SHP77 (cell line): ENCODE results near the gene CAPN15.
A peak's percentile ranks its signal among the peaks of the same experiment; 100 is the strongest.
"Not testable (repeated sequence)": the region's sequence is repeated elsewhere in the genome, so short reads cannot be mapped to it uniquely, and the experiment has no call there.

Source experiments
- DNase-seq, 2 experiments: peaks; one replicate each; lab custom pipeline; 2025; lab: John Stamatoyannopoulos, UW

The CAPN15 gene

DNA sequence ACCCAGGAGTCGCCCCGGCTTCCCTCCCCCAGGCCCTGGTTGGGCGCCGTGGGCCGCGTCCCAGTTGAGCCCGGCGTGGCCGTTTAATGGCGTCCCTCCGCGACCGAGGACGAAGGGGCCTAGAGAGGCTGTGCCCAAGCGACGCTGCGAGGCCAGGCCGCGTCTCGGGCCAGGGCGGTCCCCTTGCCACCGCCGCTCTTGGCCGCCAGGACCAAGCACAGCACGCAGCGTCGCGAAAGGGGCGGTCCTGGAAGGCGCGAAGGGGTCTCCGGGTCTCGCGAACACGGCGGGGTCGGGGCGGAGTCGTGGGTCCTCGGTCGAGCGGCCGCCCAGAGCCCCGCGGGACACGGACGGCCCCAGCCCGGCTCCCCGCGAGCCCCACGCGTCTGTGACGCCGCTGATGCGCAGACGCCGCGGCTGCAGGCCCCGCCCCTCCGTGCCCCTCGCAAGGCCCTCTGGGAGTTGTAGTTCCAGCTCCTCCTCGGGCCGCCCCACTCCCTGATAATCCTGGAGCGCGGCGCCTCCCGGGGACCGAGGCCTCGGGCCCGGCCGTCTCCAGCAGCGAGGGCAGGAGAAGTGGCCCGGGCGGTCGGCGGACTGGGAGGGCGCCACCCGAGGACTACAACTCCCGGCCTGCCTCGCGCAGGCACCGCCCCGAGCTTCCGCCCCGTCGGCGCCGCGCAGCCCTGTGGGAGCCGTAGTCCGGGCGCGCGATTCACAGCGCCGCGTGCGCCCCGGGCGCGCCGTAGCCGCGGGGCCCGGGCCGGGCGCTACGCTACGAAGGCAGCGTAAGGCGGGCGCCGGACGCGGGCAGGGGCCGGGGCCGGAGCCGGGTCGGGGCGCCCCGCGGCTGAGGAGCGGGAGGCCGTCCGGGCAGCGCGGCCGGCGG lies at the start of gene CAPN15:
CAPN15 (plus strand) TSS at position 698 of the 889 bp plus-strand sequence. CDS start 19,127 bp downstream, outside the sequence.
- peak; percentile 85 to 86 for DNase-seq

DNA sequence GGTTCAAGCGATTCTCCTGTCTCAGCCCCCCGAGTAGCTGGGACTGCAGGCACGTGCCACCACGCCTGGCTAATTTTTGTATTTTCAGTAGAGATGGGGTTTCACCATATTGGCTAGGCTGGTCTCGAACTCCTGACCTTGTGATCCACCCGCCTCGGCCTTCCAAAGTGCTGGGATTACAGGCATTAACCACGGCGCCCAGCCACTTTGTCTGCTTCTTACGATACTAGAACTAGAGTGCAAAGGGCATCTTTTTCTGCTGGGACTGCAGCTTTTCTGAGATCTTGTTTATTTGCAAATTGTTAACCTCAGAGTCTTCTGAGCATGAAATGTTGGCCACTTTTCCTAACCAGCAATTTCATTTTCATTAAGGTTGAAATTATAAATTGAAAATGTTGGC lies 49.2 kb upstream of the CAPN15 start:
- not testable (repeated sequence) for DNase-seq

DNA sequence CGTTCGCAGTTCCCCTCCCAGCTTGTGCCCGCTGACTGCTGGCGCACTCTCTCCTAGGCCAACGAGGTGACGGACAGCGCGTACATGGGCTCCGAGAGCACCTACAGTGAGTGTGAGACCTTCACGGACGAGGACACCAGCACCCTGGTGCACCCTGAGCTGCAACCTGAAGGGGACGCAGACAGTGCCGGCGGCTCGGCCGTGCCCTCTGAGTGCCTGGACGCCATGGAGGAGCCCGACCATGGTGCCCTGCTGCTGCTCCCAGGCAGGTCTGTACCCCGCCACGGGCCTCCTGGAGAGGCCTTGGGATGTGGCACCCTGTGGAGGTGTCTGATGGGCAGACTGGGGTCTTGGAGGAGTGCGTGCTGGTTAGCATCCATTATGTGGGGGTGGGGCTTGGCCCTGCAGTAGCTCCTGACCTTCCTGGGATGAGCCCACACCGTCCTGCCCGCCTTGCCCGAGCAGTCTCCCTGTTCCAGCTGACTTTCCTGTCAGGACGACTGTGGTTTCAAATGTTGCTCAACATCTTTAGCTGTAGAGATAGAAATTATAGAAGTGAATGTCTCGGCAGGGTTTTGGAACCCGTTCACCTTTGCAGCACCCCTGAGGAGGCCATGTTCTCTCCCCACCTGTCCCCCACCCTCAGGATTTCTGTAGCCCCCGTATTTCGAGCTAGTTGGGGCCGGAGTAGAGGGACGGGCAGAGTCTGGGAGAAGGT lies 44.9 kb upstream of the CAPN15 start:
- DNase-seq = no peak

DNA sequence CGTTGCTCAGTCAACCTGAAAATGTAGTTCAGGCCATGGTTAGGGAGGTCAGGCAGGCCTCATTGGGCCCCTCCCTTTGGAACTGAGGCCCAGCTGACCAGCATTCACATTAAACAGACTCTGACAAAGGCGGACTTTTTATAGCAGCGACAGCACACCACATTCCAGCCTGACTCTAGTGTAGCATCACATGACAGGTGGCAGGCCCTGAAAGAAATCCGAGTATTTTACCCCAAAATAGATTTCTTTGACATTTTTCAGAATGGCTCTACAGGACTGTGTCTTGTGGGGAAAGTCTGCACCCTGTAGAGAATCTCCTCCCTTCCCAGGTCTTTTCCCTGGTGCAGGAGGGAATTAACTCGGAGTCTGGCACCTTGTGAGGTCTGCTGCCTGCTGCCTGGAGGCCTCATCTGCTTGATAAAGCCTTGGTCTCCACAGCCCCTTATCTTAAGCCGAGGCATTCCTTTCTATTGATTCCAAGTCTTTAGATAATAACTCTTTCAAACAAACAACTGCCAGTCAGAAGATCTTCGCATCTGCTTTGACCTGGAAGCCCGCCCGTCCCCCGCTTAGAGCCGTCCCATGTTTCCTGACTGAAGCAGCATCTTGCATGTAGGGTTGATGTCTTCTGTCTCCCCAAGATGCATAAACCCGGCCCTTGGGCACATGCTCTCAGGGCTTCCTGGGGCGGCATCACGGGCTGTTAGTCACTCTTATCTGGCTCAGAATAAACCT lies 44.0 kb upstream of the CAPN15 start:
- no peak for DNase-seq

DNA sequence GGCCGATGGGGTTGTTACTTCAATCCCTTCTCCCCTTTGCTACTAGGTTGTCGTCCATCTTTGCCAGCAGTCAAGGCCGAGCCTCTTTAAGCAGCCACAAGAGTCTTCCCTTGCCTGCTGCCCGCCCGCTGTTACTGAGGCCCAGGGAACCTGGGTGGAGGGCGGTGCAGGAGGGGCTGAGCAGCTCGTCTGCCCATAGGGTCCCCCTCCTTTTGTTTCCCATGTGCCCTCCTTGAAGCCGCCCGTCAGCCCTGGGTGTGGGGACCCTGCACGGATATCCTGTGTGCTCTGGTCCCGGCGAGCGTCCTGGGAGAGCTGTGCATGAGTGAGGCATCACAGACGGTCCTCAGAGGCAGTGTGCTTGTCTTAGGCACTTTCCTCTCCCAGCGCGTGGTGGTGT lies 37.9 kb upstream of the CAPN15 start:
- no peak for DNase-seq

DNA sequence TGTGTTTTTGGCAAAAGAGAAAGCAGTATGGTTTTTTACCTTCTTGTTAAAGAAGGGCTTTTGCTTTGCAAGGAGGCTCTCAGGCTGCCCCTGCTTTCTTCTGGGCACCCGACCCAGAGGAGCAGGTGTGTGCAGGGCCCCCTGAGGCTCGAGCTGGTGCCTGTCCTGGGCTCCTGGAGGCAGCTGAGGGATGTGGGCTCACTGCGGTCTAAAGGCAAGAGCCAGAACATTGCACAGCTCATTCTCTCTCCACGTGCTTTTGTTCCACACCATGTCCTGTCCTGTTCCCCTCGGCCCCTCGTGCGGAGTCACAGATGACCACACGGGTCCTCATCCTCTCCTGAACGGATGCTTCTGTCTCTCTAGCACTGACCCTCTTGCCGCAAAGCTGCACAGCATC lies 36.7 kb upstream of the CAPN15 start:
- DNase-seq = no peak

DNA sequence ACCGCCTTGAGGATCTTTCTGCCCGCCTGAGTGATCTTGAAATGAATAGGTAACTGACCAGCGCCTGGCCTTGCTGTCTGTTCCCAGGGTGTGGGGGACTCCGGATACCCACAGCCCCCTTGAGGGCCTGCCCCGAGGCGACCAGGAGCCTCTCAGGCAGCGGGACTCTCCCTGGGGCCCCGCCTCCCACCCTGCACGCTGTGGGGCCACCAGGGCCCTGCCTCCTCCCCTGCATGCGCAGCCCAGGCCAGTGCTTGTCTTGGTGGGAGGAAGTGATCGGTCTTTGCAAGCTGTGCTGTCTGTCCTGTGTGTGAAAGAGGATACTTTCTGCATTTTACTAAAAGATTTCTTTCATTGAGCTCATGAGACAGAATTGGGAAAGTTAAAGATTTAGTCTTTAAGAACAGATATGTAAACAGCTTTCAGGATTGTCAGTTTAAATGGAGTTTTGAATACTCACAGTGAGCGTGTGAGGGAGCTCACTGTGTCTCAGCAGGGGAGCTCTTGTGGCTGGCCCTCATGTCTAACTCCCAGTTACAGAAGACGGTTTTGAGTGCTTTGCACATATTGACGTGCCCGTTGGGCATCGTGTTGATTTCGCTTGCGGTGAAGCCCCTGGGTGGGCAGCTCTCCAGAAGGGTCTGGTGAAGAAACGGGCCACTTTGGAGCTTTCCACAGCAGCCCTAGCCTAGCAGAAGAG lies 36.1 kb upstream of the CAPN15 start:
- no peak for DNase-seq

DNA sequence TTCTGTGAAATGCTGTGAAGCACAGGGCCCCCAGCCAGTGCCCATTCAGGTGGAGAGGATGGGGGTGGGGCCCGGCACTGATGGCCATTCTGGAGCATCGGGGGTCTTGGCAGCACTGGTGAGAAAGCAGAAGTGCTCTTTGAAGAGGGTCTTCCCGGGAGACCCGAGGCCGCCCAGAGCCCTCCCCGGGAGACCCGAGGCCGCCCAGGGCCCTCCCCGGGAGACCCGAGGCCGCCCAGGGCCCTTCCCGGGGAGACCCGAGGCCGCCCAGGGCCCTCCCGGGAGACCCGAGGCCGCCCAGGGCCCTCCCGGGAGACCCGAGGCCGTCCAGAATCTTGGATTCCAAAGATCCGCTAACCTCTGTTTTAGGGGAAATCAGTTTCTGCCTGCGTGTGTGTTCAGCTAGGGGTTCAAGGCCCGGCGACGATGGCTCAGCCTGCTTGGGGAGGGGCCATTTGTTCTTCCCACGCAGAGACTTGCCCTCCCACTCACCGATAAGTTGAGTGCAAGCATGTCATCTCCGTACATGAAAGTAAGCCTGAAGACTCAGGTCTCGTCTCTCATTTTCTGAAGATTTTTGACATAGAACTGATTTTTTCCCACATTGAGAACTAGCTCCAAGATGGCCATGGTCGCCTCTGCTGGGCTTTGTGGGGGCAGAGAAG lies 35.2 kb upstream of the CAPN15 start:
- DNase-seq = no peak

DNA sequence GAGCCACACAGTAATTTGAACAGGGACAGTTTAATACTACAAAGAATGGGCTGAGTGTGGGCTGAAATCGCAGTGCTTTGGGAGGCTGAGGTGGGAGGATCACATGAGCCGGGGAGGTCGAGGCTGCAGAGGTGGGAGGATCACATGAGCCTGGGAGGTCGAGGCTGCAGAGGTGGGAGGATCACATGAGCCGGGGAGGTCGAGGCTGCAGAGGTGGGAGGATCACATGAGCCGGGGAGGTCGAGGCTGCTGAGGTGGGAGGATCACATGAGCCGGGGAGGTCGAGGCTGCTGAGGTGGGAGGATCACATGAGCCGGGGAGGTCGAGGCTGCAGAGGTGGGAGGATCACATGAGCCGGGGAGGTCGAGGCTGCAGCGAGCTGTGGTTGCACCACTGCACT lies 32.8 kb upstream of the CAPN15 start:
- not testable (repeated sequence) for DNase-seq

DNA sequence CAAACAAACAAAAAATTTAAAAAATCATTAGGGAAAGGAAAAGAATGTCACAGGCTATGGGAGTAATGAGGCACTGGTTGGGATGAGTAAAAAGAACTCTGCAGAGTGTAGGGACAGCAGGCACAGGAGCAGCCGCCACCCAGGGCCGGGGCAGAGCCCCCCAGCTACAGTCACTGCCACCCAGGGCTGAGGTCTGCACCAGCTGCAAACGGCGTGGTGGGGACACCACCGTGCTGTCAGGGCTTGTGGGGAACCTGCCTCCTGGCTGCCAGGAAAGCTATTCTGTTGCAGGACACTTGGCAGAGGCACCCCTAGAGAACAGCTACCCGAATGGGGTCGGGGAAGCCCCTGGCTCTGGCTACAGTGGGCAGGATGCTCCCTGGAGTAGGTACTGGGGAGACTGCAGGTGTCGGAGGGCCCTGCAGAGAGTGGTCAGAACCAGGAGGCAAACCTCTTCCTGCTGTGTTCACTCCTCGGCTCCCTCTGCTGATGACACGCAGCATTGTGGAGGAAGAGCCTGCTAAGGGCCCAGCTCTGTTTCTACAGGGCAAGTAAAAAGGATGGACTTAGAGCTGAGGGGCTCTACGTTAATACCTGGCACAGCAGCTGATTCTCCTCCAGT lies 32.3 kb upstream of the CAPN15 start:
- peak; percentile 47 to 55 for DNase-seq

DNA sequence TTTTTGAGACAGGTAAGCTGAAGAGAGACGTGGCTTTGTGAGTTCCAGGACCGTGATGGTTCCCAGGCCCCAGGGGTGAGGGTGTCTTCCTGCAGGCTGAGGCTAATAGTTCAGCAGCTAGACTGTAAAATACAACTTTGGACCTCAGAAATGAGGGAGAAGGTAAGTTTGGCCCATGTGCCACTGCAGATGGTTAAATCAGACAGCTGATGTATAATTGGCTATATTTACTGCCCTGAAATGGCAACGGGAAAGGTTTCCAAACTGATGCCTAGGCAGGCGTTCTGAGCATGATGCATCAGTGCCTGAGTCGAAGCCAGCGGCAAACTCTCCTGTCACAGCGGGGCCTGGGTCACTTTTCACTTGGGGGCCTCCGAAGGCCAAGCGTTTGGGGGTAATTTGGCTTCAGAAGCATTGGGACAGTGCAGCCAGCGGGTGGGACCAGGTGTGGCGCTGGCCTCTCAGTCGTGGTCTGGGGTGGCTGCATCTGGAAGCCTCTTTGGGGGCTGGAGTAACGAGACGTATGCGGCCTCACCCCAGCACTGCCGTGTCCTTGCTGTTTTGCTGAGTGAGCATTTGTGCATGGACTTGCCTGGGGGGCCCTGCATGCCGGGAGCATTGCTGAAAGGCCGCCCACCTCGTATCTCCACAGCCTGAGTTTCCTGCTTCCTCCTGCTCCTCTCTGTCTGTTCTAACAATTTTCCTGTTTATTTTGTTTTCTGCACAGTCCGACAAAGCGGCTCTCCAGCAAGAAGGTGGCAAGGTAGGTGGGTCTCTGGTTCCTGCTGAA lies 31.2 kb upstream of the CAPN15 start:
- DNase-seq = no peak

DNA sequence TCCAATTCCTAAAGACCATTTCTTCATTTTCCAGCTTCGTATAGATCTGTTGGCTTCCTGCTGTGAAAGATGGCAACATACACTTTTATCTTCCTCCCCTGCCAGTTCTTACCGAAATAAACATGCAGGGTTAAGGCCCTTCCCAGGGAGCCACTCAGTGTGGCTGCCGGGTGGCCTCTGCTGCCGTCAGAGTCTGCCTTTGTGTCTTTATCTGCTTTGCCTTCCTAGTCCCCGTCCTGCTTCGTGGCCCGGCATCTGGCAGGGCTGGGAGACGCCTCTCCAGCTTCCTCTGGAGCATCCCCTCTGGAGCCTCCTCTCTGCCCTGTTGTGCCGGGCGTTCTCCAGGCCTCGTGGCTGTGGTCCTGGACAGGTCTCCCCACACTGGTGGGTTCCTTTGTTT lies 30.3 kb upstream of the CAPN15 start:
- no peak for DNase-seq

DNA sequence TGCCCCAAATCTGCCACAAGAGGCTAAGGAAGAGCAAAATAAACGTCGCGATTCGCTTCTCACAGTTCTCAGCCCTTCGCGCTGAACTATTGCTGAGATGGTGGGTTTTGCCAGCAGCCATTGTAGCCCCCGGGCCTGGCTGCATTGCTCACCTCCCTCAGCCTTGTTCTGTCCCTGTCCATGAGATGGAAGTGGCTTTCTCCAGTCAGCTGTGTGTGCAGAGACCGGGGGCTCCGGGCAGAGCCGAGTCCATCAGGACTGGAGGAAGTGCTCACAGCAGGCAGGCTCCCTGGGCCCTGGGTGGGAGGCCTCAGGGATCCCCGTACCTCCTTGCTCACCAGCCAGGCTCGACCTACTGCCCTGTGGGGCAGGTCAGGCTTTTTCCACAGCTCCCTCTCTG lies 27.6 kb upstream of the CAPN15 start:
- DNase-seq = no peak

DNA sequence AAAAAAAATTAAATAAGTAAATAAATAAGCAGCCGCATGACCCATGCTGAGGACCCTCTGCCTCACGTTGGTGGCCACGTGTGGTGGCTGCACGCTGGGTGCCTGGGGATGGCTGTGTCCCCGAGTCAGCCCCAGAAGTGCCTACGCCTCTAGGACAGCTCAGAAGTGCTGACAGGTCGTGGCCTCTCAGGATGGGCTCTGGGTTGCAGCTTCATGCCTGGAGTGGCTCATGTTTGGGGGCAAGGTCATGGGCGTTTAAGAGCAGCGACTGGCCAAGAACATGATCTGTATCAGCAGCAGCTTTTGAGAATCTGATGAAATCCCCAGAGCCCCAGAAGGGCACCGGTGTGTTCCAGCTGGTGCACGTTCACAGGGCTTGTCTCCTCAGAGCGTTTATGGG lies 26.8 kb upstream of the CAPN15 start:
- no peak for DNase-seq

DNA sequence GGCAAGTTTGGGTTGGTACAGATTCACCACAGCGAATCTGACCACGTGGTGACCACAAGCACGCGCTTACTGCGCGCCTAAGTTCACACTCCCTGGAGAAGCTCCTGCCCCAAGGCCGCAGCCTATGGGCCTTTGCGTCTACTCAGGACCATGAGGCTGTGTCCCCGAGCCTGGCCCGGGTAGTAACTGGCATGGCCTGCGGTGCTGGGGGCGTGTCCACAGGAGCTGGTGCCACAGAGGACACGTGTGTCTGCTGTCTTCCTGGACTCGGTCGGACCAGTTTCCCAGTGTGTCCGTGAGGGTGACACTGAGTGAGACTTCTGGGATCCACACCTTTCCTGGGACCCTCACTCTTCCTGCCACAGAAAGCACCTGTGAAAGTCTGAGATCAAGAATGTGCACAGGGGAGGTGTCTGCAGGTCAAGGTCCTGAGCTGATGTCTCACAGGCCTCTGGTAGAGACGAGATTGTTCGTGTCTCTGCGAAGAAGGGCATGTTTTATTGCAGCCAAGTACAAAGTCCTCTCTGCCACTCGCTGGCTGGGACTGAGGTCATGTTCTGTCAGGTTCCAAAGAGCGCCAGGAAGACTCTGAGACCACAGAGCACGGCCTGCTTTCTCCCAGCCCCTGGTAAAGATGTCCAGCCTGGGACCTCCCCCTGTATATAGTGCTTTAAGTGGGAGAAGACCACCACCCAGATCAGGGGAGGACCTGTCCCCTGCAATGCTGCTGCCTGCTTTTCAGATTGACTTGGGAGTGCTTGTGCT lies 25.2 kb upstream of the CAPN15 start:
- no peak for DNase-seq

DNA sequence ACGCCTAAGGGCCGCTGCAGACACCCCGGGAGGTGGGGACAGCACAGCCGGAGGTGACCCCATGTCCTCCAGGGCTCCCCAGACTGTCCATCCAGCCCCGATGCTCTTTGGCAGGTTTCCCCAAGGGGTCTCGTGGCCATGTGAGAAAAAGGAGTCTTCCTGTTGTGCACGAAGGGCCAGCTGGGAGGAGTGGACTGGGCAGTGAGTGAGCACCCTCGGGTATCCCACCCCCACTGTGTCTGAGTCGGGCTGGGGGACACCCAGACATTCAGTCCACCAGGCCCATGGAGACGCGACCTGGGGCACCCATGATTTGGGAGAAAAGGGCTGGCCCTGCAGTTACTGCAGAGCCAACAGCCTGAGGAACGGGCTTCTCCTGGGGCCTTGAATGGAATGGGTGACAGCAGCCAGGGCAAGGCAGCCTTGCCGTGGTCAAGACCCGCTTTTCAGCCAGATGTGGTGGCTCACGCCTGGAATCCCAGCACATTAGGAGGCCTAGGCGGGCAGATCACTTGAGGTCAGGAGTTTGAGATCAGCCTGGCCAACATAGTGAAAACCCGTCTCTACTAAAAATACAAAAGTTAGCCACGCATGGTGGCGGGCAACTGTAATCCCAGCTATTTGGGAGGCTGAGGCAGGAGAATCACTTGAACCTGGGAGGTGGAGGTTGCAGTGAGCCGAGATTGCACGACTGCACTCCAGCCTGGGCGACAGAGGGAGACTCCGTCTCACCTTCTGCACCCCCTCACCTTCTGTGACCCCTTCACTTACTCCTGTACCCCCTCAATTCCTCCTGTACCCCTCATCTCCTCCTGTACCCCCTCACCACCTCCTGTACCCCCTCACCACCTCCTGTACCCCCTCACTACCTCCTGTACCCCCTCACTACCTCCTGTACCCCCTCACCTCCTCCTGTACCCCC lies 24.1 kb upstream of the CAPN15 start:
- no peak for DNase-seq

DNA sequence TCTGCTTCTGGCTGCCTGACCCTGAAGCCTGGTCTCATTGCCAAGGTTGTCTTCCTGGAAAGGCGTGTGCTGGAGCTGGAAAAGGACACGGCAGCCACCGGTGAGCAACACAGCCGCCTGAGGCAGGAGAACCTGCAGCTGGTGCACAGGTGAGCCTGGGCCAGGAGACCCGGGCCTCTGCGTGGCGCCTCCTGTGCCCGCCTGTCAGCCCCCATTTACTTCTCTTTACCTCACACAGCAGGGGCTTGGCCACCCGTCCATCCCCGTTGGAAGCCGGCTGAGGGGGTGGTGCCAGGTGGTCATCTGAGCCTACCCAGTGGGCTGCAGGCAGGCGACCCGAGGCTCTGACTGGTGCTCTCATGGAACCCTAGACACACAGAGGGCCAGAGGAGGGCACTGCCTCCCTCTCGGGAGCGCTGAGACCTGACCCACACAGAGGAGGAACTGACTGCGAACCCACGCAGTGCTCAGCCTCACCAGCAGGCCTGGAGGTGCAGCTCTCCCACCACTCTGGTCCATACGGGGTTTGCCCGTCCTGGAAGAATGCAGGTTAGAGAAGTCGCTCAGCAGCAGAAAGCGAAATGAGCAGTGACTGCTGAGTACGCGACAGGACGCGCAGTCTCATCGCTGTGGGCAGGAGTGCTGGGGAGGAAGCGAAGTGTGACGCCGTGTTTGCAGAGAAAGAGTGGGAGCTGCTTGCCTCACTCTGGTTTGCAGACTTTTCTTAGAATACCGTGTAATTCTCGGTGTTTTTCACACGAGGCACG lies 21.9 kb upstream of the CAPN15 start:
- no peak for DNase-seq

DNA sequence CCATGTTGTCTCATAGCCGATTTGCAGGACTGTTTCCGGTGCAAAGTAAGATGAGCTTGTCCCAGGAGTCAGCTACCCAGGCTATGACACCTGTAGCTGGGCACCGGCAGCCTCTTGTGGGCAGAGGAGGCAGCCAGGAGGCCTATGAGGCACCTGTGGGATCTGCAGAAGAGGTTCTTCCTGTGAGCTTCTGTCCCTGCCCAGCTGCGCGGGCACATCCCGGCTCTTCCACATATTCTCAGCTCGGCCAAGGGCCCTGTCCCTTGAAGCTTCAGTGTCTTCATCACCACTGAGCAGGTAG lies 21.3 kb upstream of the CAPN15 start:
- no peak for DNase-seq
